ENCODE results near the gene JAM3. TPM values are rescaled to one million over a fixed set of nuclear protein-coding genes. Genes with fewer than 3 reads are reported as not detected.

The JAM3 gene
- total and polyA plus RNA-seq, 2 of the 13 experiments (the other 11 are each of a cell fraction or from before 2014, with no cell fraction given) = 0.98 to 2.8 TPM

GRCh38 chr11:134072844-134073243 is 4.0 kb downstream of the JAM3 start:
- WGBS (ENCODE audit: low lambda C conversion rate) = 46% methylated on average over 4 of the region's 4 CpGs
- 0 out of 2 replicates have a peak, but pooled peaks cover 5% of the 10 kb centered on the region for H4K20me1 ChIP-seq (ENCODE audit: insufficient read depth, low read length)
- H3K36me3 ChIP-seq (replicated peaks in 1 of 2; ENCODE audit: control insufficient read depth in 1 of 2, insufficient read depth in 2 of 2, low read length in 2 of 2) = no peaks in the 10 kb centered on the region
- intact Hi-C loops (cut with micrococcal nuclease; ENCODE audit: unreplicated experiment) (no loop called here), in situ Hi-C loops (cut with HindIII; ENCODE audit: extremely low pct_ligation_motif_present, low pct_unique_long_range_greater_than_20kb) (no loop called here)
- ChIA-PET POLR2A (interaction anchor here (1.1 kb wide), 1 partner anchor 12 kb away, joined by 3 read pairs; no protein-coding TSS in a partner anchor), CTCF (ENCODE audit: low intra/inter-chr PET ratio, low total read pairs) (no interaction called here)
- TF ChIP-seq ZNF746 (CRISPR knock-in tag; IDR thresholded peaks at IDR 0.05) = no peak
- no peak for TF ChIP-seq MYNN (CRISPR knock-in tag; IDR thresholded peaks at IDR 0.05; ENCODE audit: low read depth)
- no peak for TF ChIP-seq ZNF883 (CRISPR knock-in tag; IDR thresholded peaks at IDR 0.05; ENCODE audit: not compliant biosample characterization)
- H3K9ac ChIP-seq (ENCODE audit: insufficient read depth, low read depth, low read length) = no peak overlapping the region
- no peak overlapping the region for H3K27ac ChIP-seq (ENCODE audit: extremely low read length, insufficient read depth, low read length)
- no peak for ATAC-seq
- no peak for DNase-seq (ENCODE audit: low spot score)
- H3K4me3 ChIP-seq (replicated peaks in 1 of 3; ENCODE audit: insufficient read depth in 1 of 3, low read depth in 2 of 3, low read length in 3 of 3) = no peak overlapping the region
- no peaks in the 10 kb centered on the region for H3K4me1 ChIP-seq (ENCODE audit: insufficient read depth, low read length)
- BruUV-seq (replicated peaks) = no TSS peak
- no peaks in the 10 kb centered on the region for H3K9me3 ChIP-seq (ENCODE audit: low read length)
- H3K27me3 ChIP-seq (ENCODE audit: control insufficient read depth in 1 of 2, insufficient read depth in 2 of 2, low read length in 2 of 2) = peaks cover 0 to 16% of the 10 kb centered on the region in 2 experiments; a peak in 4 of 5 replicates
- FAIRE-seq = no peak
- H3K4me2 ChIP-seq (ENCODE audit: low read depth, low read length) = no peak overlapping the region
- no peaks in the 10 kb centered on the region for H3K79me2 ChIP-seq (ENCODE audit: insufficient read depth, low read length)
- no peak overlapping the region for H2AFZ ChIP-seq (ENCODE audit: low read length)

DNA sequence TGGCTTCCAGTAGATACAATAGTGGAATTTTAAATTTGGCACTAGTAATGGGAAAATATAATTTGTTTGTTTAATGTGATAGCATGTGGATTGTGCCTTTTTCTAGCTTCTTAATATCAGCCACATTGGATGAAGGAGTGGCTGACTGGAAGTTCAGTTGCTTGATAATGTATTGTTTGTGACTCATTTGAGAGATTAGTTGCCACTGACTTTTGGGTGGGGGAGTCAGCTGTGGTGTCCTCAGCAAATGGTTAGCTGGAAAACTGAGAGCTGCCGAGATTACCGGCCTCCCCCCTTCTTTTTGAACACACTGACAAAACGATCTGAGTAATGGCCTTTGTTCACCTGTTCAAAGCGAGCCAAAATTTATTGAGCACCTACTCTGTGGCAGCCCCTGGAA is 5.5 kb downstream of the JAM3 start:
- intact Hi-C loops (cut with micrococcal nuclease; ENCODE audit: unreplicated experiment) = no loop called here
- no peak overlapping the region for H3K27ac ChIP-seq (ENCODE audit: extremely low read length, insufficient read depth, low read length)
- no peak overlapping the region for H3K4me2 ChIP-seq (ENCODE audit: low read depth, low read length)
- no peaks in the 10 kb centered on the region for H3K4me1 ChIP-seq (ENCODE audit: insufficient read depth, low read length)
- WGBS (ENCODE audit: low lambda C conversion rate) = 0% methylated on average over 3 of the region's 4 CpGs
- H3K4me3 ChIP-seq (replicated peaks in 1 of 3; ENCODE audit: insufficient read depth in 1 of 3, low read depth in 2 of 3, low read length in 3 of 3) = no peak overlapping the region
- H3K27me3 ChIP-seq (ENCODE audit: control insufficient read depth in 1 of 2, insufficient read depth in 2 of 2, low read length in 2 of 2) = peaks cover 0 to 16% of the 10 kb centered on the region in 2 experiments; a peak in 4 of 5 replicates
- H2AFZ ChIP-seq (ENCODE audit: low read length) = no peak overlapping the region
- ATAC-seq = no peak
- no peaks in the 10 kb centered on the region for H4K20me1 ChIP-seq (ENCODE audit: insufficient read depth, low read length)
- DNase-seq (ENCODE audit: low spot score) = no peak
- no peaks in the 10 kb centered on the region for H3K9me3 ChIP-seq (ENCODE audit: low read length)
- no peak for FAIRE-seq
- ChIA-PET POLR2A (no interaction called here), CTCF (ENCODE audit: low intra/inter-chr PET ratio, low total read pairs) (no interaction called here)
- no peaks in the 10 kb centered on the region for H3K36me3 ChIP-seq (replicated peaks in 1 of 2; ENCODE audit: control insufficient read depth in 1 of 2, insufficient read depth in 2 of 2, low read length in 2 of 2)
- no peak overlapping the region for H3K9ac ChIP-seq (ENCODE audit: insufficient read depth, low read depth, low read length)
- no TSS peak for BruUV-seq (replicated peaks)
- TF ChIP-seq HDAC2 (CRISPR knock-in tag; IDR thresholded peaks at IDR 0.05) (no peak), PPARG (CRISPR knock-in tag; conservative IDR thresholded peaks at IDR 0.05) (no peak), ZNF383 (CRISPR knock-in tag; IDR thresholded peaks at IDR 0.05; ENCODE audit: borderline replicate concordance) (no peak), NFIC (IDR thresholded peaks at IDR 0.05; ENCODE audit: low read length) (no peak), ZNF766 (CRISPR knock-in tag; IDR thresholded peaks at IDR 0.05; ENCODE audit: borderline replicate concordance) (no peak), TFAP4 (IDR thresholded peaks at IDR 0.05; ENCODE audit: borderline replicate concordance, low read depth) (no peak), SIN3A (IDR thresholded peaks at IDR 0.05; ENCODE audit: borderline replicate concordance, low read depth, low read length) (no peak), ZNF740 (CRISPR knock-in tag; IDR thresholded peaks at IDR 0.05) (no peak), SP140L (CRISPR knock-in tag; IDR thresholded peaks at IDR 0.05; ENCODE audit: borderline replicate concordance) (no peak), RFX1 (IDR thresholded peaks at IDR 0.05) (no peak)
- in situ Hi-C loops (cut with HindIII; ENCODE audit: extremely low pct_ligation_motif_present, low pct_unique_long_range_greater_than_20kb) = no loop called here
- no peaks in the 10 kb centered on the region for H3K79me2 ChIP-seq (ENCODE audit: insufficient read depth, low read length)
